Muscle of arm (tissue), 12 donors: ENCODE measurements around the gene RUNDC3A. TPM values are rescaled to one million over a fixed set of nuclear protein-coding genes. Genes with fewer than 3 reads are reported as not detected.
"Not testable (repeated sequence)": the region's sequence is repeated elsewhere in the genome, so short reads cannot be mapped to it uniquely, and the experiment has no call there.

ENCODE experiments used
- DNase-seq: peaks from one replicate; pipeline ENCODE4 v3.0.0-alpha.2; 2013
- polyA plus RNA-seq, 12 donors: library from polyadenylated mRNA; unstranded; fragments of 120-200 nt; gene quantifications; one replicate each; pipeline ENCODE4 v1.2.1, GENCODE V29; 2013; ENCODE audit not compliant: insufficient read length in 12 of 12

RUNDC3A gene
- polyA plus RNA-seq, 12 donors: 0.72 to 14.2 (median 1.7) TPM; not detected in 2

- DNase-seq: no peak
Measured at GRCh38 chr17:44358066-44358465, 49.7 kb downstream of the RUNDC3A start.

- no peak for DNase-seq
Measured at GRCh38 chr17:44359006-44359405, 50.6 kb downstream of the RUNDC3A start.

GRCh38 chr17:44359458-44360143 is 51.2 kb downstream of the RUNDC3A start:
- no peak for DNase-seq

GRCh38 chr17:44360144-44360533 is 51.7 kb downstream of the RUNDC3A start:
- DNase-seq: no peak

- no peak for DNase-seq
Measured at GRCh38 chr17:44360826-44361225, 52.4 kb downstream of the RUNDC3A start.

GRCh38 chr17:44361292-44362260 is 53.2 kb downstream of the RUNDC3A start:
- DNase-seq: no peak

- DNase-seq: no peak
Measured at GRCh38 chr17:44362459-44362948, 54.1 kb downstream of the RUNDC3A start.

- no peak for DNase-seq
Measured at GRCh38 chr17:44362949-44363612, 54.7 kb downstream of the RUNDC3A start.

GRCh38 chr17:44363613-44364159 is 55.3 kb downstream of the RUNDC3A start, which contains the start of gene FAM171A2:
TSS of gene FAM171A2 (minus strand) at chr17:44363853. CDS start at chr17:44363714, 139 bp downstream.
- no peak for DNase-seq

GRCh38 chr17:44365051-44365450 is 56.6 kb downstream of the RUNDC3A start:
- DNase-seq: not testable (repeated sequence)

GRCh38 chr17:44367231-44367979 is 59.0 kb downstream of the RUNDC3A start:
- DNase-seq: no peak

Other genes with a start within 250 kb of the RUNDC3A start
- gene LSM12, start 241.9 kb upstream of the RUNDC3A start, polyA plus RNA-seq: 100 to 1,000 TPM in 1 of 12 donors, 10 to 100 TPM in 11; 26.4 to 379 (median 30.7) TPM
- gene G6PC3, start 237.9 kb upstream of the RUNDC3A start, polyA plus RNA-seq: 10 to 100 TPM in 11 of 12 donors, not detected in 1; 25.8 to 65.2 (median 34.2) TPM
- gene HDAC5, start 185.0 kb upstream of the RUNDC3A start, polyA plus RNA-seq: 10 to 100 TPM in 11 of 12 donors, not detected in 1; 42.1 to 70.6 (median 50.0) TPM
- 1 to 10 TPM in 10 of 12 donors, not detected in 2; 1.6 to 4.3 (median 2.7) TPM for gene HROB, start 166.7 kb upstream of the RUNDC3A start, polyA plus RNA-seq
- gene ASB16, start 137.9 kb upstream of the RUNDC3A start, polyA plus RNA-seq: 10 to 100 TPM in 6 of 12 donors, 1 to 10 TPM in 4, not detected in 2; 6.3 to 21.7 (median 13.2) TPM
- 10 to 100 TPM in 11 of 12 donors, not detected in 1; 32.6 to 63.8 (median 45.1) TPM for gene TMUB2, start 121.6 kb upstream of the RUNDC3A start, polyA plus RNA-seq
- gene ATXN7L3, start 108.7 kb upstream of the RUNDC3A start, polyA plus RNA-seq: 10 to 100 TPM in 11 of 12 donors, not detected in 1; 36.3 to 63.7 (median 49.6) TPM
- gene UBTF, start 88.9 kb upstream of the RUNDC3A start, polyA plus RNA-seq: 100 to 1,000 TPM in 1 of 12 donors, 10 to 100 TPM in 10, not detected in 1; 54.5 to 112 (median 71.6) TPM
- gene SLC4A1, start 40.5 kb upstream of the RUNDC3A start, polyA plus RNA-seq: 10 to 100 TPM in 5 of 12 donors, 1 to 10 TPM in 6, not detected in 1; 3.7 to 36.3 (median 7.8) TPM
- gene SLC25A39, start 16.2 kb downstream of the RUNDC3A start, polyA plus RNA-seq: 100 to 1,000 TPM in 1 of 12 donors, 10 to 100 TPM in 10, not detected in 1; 37.8 to 110 (median 57.4) TPM
- gene GRN, start 36.7 kb downstream of the RUNDC3A start, polyA plus RNA-seq: 100 to 1,000 TPM in 11 of 12 donors, not detected in 1; 147 to 278 (median 178) TPM
- 100 to 1,000 TPM in 1 of 12 donors, 10 to 100 TPM in 10, not detected in 1; 34.7 to 120 (median 69.4) TPM for gene FAM171A2, start 55.3 kb downstream of the RUNDC3A start, polyA plus RNA-seq
- 1 to 10 TPM in 10 of 12 donors, not detected in 2; 1.2 to 3.0 (median 2.5) TPM for gene ITGA2B, start 81.0 kb downstream of the RUNDC3A start, polyA plus RNA-seq
- gene GPATCH8, start 194.8 kb downstream of the RUNDC3A start, polyA plus RNA-seq: 10 to 100 TPM in 11 of 12 donors, not detected in 1; 24.6 to 49.4 (median 34.6) TPM
- gene FZD2, start 248.9 kb downstream of the RUNDC3A start, polyA plus RNA-seq: 10 to 100 TPM in 11 of 12 donors, not detected in 1; 10.2 to 19.2 (median 14.8) TPM